ENCODE data around the gene ARF5.

DNA sequence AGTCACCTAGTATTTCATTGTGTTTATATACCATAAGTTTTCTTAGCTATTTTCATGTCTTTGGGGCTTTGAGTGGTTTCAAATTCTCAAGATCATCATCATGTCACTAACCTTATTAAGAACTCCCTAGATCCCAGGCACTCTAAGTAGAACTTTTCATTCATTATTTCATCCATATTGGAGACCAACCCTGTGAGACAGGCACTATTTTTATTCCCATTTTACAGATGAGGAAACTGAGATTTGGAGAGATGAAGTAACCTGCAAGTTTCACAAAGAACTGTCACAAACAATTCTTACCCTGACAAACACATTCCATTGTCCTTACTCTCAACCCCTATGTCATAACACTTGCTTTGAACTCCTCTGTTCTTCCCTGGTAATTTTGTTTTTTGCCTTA, 50.0 kb downstream of the ARF5 start:
- TF ChIP-seq GATA3 (IDR thresholded peaks at IDR 0.05; ENCODE audit: low read depth, low read length): no peak
- no peak for TF ChIP-seq GATA2 (IDR thresholded peaks at IDR 0.05; ENCODE audit: low read depth, low read length)

Data from SH-SY5Y (cell line).